PFSK-1 (cell line): ENCODE results near the gene APOBEC3C.

Experiments
- FOXP2 ChIP-seq: optimal IDR thresholded peaks from 2 replicates; pipeline ENCODE3; 2011; ENCODE audit warnings: borderline replicate concordance, control low read depth, inconsistent platforms; ENCODE audit not compliant: insufficient read depth; ENCODE audit errors: extremely low read length, extremely low read depth
- POLR2AphosphoS5 ChIP-seq: IDR thresholded peaks from 2 replicates; pipeline ENCODE4 v1.6.1; 2012; ENCODE audit warnings: low read depth, mild to moderate bottlenecking, control low read depth, low read length, moderate library complexity
- REST ChIP-seq, 2 experiments: IDR thresholded peaks; 2 replicates each; pipeline versions ENCODE4 v1.6.1 to v1.8.0; 2011 to 2012; ENCODE audit warnings: low read depth in 2 of 2, low read length in 2 of 2, control low read depth in 1 of 2, inconsistent platforms in 1 of 2, mild to moderate bottlenecking in 1 of 2, moderate library complexity in 1 of 2; ENCODE audit not compliant: insufficient read depth in 1 of 2
- SIN3A ChIP-seq: IDR thresholded peaks from 2 replicates; pipeline ENCODE4 v1.6.1; 2012; ENCODE audit warnings: mild to moderate bottlenecking, low read length, moderate library complexity, borderline replicate concordance; ENCODE audit not compliant: insufficient read depth
- TAF1 ChIP-seq: IDR thresholded peaks from 2 replicates; pipeline ENCODE4 v1.6.1; 2012; ENCODE audit warnings: low read length, control low read depth, borderline replicate concordance; ENCODE audit not compliant: insufficient read depth

APOBEC3C gene

GRCh38 chr22:39016592-39016991 lies 2.5 kb downstream of the APOBEC3C start:
- TF ChIP-seq SIN3A (no peak), FOXP2 (no peak), POLR2AphosphoS5 (no peak), REST (IDR thresholded peaks at IDR 0.05; ENCODE audit: insufficient read depth in 1 of 2, low read depth in 2 of 2, low read length in 2 of 2) (no peak), TAF1 (no peak)

GRCh38 chr22:39017596-39018365 lies 3.7 kb downstream of the APOBEC3C start:
- no peak for TF ChIP-seq TAF1
- no peak for TF ChIP-seq SIN3A
- TF ChIP-seq POLR2AphosphoS5, result no peak
- TF ChIP-seq REST (IDR thresholded peaks at IDR 0.05; ENCODE audit: insufficient read depth in 1 of 2, low read depth in 2 of 2, low read length in 2 of 2), result no peak
- no peak for TF ChIP-seq FOXP2

GRCh38 chr22:39021552-39022250 lies 7.6 kb downstream of the APOBEC3C start:
- no peak for TF ChIP-seq POLR2AphosphoS5
- TF ChIP-seq SIN3A, result no peak
- TF ChIP-seq TAF1, result no peak
- TF ChIP-seq REST (IDR thresholded peaks at IDR 0.05; ENCODE audit: insufficient read depth in 1 of 2, low read depth in 2 of 2, low read length in 2 of 2), result no peak
- no peak for TF ChIP-seq FOXP2

GRCh38 chr22:39024519-39025308 lies 10.7 kb downstream of the APOBEC3C start:
- TF ChIP-seq FOXP2, result no peak
- no peak for TF ChIP-seq TAF1
- no peak for TF ChIP-seq SIN3A
- TF ChIP-seq POLR2AphosphoS5, result no peak
- TF ChIP-seq REST (IDR thresholded peaks at IDR 0.05; ENCODE audit: insufficient read depth in 1 of 2, low read depth in 2 of 2, low read length in 2 of 2), result no peak
